ENCODE measurements around the gene ADARB1. TPM values are rescaled to one million over a fixed set of nuclear protein-coding genes. Genes with fewer than 3 reads are reported as not detected.

Gene ADARB1
- total RNA-seq, 1 experiment from 2014 or later: 14.6 TPM

- H3K4me1 Mint-ChIP-seq: no peaks in the 10 kb centered on the region
- DNase-seq (ENCODE audit: low spot score) (no peak), ATAC-seq (no peak)
- no peak overlapping the region for H3K27ac Mint-ChIP-seq
- H3K4me3 Mint-ChIP-seq: no peak overlapping the region
- H3K9me3 Mint-ChIP-seq: no peaks in the 10 kb centered on the region
- no peaks in the 10 kb centered on the region for H3K27me3 Mint-ChIP-seq (ENCODE audit: low read depth)
- POLR2A ChIA-PET: no interaction called here
- CTCF ChIA-PET: interaction anchor here (0.9 to 2.1 kb wide), 3 partner anchors 11 to 24 kb away, joined by 3 to 8 read pairs (median 3); no protein-coding TSS in a partner anchor
- TF ChIP-seq ATF2 (CRISPR knock-in tag; IDR thresholded peaks at IDR 0.05; ENCODE audit: borderline replicate concordance, low read depth) (no peak), ZNF263 (CRISPR knock-in tag; IDR thresholded peaks at IDR 0.05; ENCODE audit: low read depth) (no peak), JUN (CRISPR knock-in tag; IDR thresholded peaks at IDR 0.05) (no peak), KAT7 (CRISPR knock-in tag; IDR thresholded peaks at IDR 0.05; ENCODE audit: borderline replicate concordance) (no peak), ARID4B (CRISPR knock-in tag; IDR thresholded peaks at IDR 0.05; ENCODE audit: borderline replicate concordance) (no peak), ELF4 (CRISPR knock-in tag; IDR thresholded peaks at IDR 0.05; ENCODE audit: low read depth) (no peak), ZNF671 (CRISPR knock-in tag; IDR thresholded peaks at IDR 0.05) (no peak), NR2C2 (CRISPR knock-in tag; IDR thresholded peaks at IDR 0.05) (no peak), RORB (CRISPR knock-in tag; IDR thresholded peaks at IDR 0.05) (no peak), ZNF232 (CRISPR knock-in tag; IDR thresholded peaks at IDR 0.05) (no peak), CDX4 (CRISPR knock-in tag; IDR thresholded peaks at IDR 0.05; ENCODE audit: borderline replicate concordance) (no peak), OVOL2 (CRISPR knock-in tag; IDR thresholded peaks at IDR 0.05; ENCODE audit: borderline replicate concordance) (no peak), CBFB (CRISPR knock-in tag; IDR thresholded peaks at IDR 0.05; ENCODE audit: low read depth) (no peak)
- TF ChIP-seq, protein P1, sequence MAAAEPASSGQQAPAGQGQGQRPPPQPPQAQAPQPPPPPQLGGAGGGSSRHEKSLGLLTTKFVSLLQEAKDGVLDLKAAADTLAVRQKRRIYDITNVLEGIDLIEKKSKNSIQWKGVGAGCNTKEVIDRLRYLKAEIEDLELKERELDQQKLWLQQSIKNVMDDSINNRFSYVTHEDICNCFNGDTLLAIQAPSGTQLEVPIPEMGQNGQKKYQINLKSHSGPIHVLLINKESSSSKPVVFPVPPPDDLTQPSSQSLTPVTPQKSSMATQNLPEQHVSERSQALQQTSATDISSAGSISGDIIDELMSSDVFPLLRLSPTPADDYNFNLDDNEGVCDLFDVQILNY (CRISPR knock-in tag; IDR thresholded peaks at IDR 0.05): no peak
- H3K36me3 Mint-ChIP-seq: no peaks in the 10 kb centered on the region
These were observed 39.2 kb downstream of the ADARB1 start for GRCh38 chr21:45113543-45113942.

DNA sequence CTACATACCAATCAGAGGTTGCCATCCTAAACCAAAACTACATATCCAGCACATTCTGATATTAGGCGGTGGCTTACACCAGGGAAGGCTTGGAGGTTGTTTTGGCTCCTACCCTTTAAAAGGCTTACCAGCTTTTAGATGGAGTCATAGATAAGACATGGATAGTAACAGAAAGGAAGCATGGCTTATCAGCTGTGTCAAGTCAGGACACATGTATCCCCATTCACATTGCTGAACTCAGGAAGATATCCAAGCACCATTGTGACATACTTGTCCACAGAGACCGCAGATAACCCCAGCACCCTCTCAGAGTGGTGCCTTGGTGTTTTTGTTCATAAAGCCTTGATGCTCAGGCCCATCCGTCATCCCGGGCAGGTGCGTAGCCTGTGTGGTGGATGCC is 39.7 kb downstream of the ADARB1 start:
- Mint-ChIP-seq H3K9me3 (no peaks in the 10 kb centered on the region), H3K27me3 (ENCODE audit: low read depth) (no peaks in the 10 kb centered on the region), H3K4me1 (peaks cover 2% of the 10 kb centered on the region; the same call in 1 of the 2 replicates), H3K27ac (no peak overlapping the region), H3K4me3 (no peak overlapping the region), H3K36me3 (no peaks in the 10 kb centered on the region)
- no peak for ATAC-seq
- no peak for DNase-seq (ENCODE audit: low spot score)
- ChIA-PET CTCF (interaction anchor here (0.9 to 2.1 kb wide), 3 partner anchors 12 to 23 kb away, joined by 3 to 8 read pairs (median 3); no protein-coding TSS in a partner anchor), POLR2A (no interaction called here)
- TF ChIP-seq ZNF281 (CRISPR knock-in tag; IDR thresholded peaks at IDR 0.05): no peak
- no peak for TF ChIP-seq SP1 (CRISPR knock-in tag; conservative IDR thresholded peaks at IDR 0.05)
- TF ChIP-seq, protein P2, sequence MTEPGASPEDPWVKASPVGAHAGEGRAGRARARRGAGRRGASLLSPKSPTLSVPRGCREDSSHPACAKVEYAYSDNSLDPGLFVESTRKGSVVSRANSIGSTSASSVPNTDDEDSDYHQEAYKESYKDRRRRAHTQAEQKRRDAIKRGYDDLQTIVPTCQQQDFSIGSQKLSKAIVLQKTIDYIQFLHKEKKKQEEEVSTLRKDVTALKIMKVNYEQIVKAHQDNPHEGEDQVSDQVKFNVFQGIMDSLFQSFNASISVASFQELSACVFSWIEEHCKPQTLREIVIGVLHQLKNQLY (CRISPR knock-in tag; IDR thresholded peaks at IDR 0.05): no peak
- TF ChIP-seq, protein P3, sequence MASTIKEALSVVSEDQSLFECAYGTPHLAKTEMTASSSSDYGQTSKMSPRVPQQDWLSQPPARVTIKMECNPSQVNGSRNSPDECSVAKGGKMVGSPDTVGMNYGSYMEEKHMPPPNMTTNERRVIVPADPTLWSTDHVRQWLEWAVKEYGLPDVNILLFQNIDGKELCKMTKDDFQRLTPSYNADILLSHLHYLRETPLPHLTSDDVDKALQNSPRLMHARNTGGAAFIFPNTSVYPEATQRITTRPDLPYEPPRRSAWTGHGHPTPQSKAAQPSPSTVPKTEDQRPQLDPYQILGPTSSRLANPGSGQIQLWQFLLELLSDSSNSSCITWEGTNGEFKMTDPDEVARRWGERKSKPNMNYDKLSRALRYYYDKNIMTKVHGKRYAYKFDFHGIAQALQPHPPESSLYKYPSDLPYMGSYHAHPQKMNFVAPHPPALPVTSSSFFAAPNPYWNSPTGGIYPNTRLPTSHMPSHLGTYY (CRISPR knock-in tag; IDR thresholded peaks at IDR 0.05): no peak
- TF ChIP-seq ZNF425 (CRISPR knock-in tag; conservative IDR thresholded peaks at IDR 0.05): no peak
- no peak for TF ChIP-seq GRHL2 (CRISPR knock-in tag; IDR thresholded peaks at IDR 0.05; ENCODE audit: insufficient replicate concordance, severe bottlenecking)

Data from WTC11 (cell line).